Fibroblast of mammary gland (primary cell): ENCODE results near the gene OLIG2.

Experiments
- DNase-seq: peaks from one replicate; pipeline ENCODE4 v3.0.0-alpha.2; 2010; ENCODE audit warnings: low read depth
- H3K4me3 ChIP-seq: 2 replicates; pipeline ENCODE4 v1.5.1; 2011; ENCODE audit warnings: low read depth, mild to moderate bottlenecking, low read length, moderate library complexity; ENCODE audit not compliant: control insufficient read depth
- CTCF ChIP-seq: conservative IDR thresholded peaks from 2 replicates; pipeline ENCODE4 v1.5.1; 2011; ENCODE audit warnings: low read depth, low read length, inconsistent platforms; ENCODE audit not compliant: control insufficient read depth, insufficient read depth

The OLIG2 gene

DNA sequence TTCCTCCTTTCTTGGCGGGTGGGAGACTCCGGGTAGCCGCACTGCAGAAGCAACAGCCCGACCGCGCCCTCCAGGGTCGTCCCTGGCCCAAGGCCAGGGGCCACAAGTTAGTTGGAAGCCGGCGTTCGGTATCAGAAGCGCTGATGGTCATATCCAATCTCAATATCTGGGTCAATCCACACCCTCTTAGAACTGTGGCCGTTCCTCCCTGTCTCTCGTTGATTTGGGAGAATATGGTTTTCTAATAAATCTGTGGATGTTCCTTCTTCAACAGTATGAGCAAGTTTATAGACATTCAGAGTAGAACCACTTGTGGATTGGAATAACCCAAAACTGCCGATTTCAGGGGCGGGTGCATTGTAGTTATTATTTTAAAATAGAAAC, 2.5 kb downstream of the OLIG2 start:
- H3K4me3 ChIP-seq, result no peak overlapping the region
- no peak for DNase-seq
- TF ChIP-seq CTCF, result no peak

DNA sequence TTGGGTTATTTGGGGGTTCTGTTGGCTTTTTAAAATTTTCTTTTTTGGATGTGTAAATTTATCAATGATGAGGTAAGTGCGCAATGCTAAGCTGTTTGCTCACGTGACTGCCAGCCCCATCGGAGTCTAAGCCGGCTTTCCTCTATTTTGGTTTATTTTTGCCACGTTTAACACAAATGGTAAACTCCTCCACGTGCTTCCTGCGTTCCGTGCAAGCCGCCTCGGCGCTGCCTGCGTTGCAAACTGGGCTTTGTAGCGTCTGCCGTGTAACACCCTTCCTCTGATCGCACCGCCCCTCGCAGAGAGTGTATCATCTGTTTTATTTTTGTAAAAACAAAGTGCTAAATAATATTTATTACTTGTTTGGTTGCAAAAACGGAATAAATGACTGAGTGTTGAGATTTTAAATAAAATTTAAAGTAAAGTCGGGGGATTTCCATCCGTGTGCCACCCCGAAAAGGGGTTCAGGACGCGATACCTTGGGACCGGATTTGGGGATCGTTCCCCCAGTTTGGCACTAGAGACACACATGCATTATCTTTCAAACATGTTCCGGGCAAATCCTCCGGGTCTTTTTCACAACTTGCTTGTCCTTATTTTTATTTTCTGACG, 3.1 kb downstream of the OLIG2 start:
- no peak for DNase-seq
- H3K4me3 ChIP-seq, result no peak overlapping the region
- no peak for TF ChIP-seq CTCF

DNA sequence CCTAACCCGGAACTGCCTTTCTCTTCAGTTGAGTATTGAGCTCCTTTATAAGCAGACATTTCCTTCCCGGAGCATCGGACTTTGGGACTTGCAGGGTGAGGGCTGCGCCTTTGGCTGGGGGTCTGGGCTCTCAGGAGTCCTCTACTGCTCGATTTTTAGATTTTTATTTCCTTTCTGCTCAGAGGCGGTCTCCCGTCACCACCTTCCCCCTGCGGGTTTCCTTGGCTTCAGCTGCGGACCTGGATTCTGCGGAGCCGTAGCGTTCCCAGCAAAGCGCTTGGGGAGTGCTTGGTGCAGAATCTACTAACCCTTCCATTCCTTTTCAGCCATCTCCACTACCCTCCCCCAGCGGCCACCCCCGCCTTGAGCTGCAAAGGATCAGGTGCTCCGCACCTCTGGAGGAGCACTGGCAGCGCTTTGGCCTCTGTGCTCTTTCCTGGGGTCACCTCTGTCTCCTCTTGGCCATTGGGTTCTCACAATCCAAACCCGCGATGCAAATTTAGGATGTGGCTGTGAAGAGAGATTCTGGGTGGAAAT, 3.7 kb downstream of the OLIG2 start:
- no peak overlapping the region for H3K4me3 ChIP-seq
- no peak for DNase-seq
- no peak for TF ChIP-seq CTCF

GRCh38 chr21:33029975-33030461, 4.3 kb downstream of the OLIG2 start:
- no peak overlapping the region for H3K4me3 ChIP-seq
- no peak for DNase-seq
- TF ChIP-seq CTCF, result no peak

- TF ChIP-seq CTCF, result no peak
- DNase-seq, result no peak
Observed at GRCh38 chr21:33030633-33031032, 4.9 kb downstream of the OLIG2 start.

GRCh38 chr21:33031152-33031911, 5.6 kb downstream of the OLIG2 start:
- no peak for TF ChIP-seq CTCF
- H3K4me3 ChIP-seq, result no peak overlapping the region
- no peak for DNase-seq

More at GRCh38 chr21:33030633-33031032, 4.9 kb downstream of the OLIG2 start:
- H3K4me3 ChIP-seq, result no peak overlapping the region
